HCT116 (cell line): ENCODE data around the gene SPON1.

ENCODE experiments used
- CEBPB ChIP-seq: IDR thresholded peaks from 2 replicates; pipeline ENCODE4 v1.6.1; 2012; ENCODE audit warnings: low read depth
- CTCF ChIP-seq, 3 experiments: fragments of 200-600 bp in 1 of 3; sonication (generic) in 1 of 3; IDR thresholded peaks in 2 of 3; conservative IDR thresholded peaks in 1 of 3; 2 replicates each; pipeline ENCODE4 v1.5.1; 2012 to 2017; ENCODE audit warnings: low read depth in 2 of 3, low read length in 2 of 3, antibody characterized with exemption in 1 of 3, borderline replicate concordance in 1 of 3, control low read depth in 1 of 3, mild to moderate bottlenecking in 1 of 3, mixed read lengths in 1 of 3, mixed run types in 1 of 3, moderate library complexity in 1 of 3; ENCODE audit not compliant: insufficient read depth in 1 of 3
- POLR2A ChIP-seq: IDR thresholded peaks from 2 replicates; pipeline ENCODE4 v1.7.0; 2011; ENCODE audit warnings: borderline replicate concordance; ENCODE audit not compliant: insufficient read depth, insufficient read length; ENCODE audit errors: extremely low read depth
- POLR2AphosphoS5 ChIP-seq: IDR thresholded peaks from 2 replicates; pipeline ENCODE4 v1.6.1; 2011; ENCODE audit warnings: mild to moderate bottlenecking, low read depth, low read length, moderate library complexity
- RAD21 ChIP-seq: IDR thresholded peaks from 2 replicates; pipeline ENCODE4 v1.6.1; 2012; ENCODE audit warnings: low read depth, mild to moderate bottlenecking
- SIN3A ChIP-seq: IDR thresholded peaks from 2 replicates; pipeline ENCODE4 v1.6.1; 2012; ENCODE audit warnings: low read depth
- SP1 ChIP-seq: IDR thresholded peaks from 2 replicates; pipeline ENCODE4 v1.6.1; 2012; ENCODE audit warnings: low read depth
- TF ChIP-seq, protein P1 (sequence below): IDR thresholded peaks from 2 replicates; pipeline ENCODE4 v1.6.1; 2012
- TF ChIP-seq, protein P2 (sequence below): IDR thresholded peaks from 2 replicates; pipeline ENCODE4 v1.6.1; 2012; ENCODE audit warnings: low read depth

DNA sequence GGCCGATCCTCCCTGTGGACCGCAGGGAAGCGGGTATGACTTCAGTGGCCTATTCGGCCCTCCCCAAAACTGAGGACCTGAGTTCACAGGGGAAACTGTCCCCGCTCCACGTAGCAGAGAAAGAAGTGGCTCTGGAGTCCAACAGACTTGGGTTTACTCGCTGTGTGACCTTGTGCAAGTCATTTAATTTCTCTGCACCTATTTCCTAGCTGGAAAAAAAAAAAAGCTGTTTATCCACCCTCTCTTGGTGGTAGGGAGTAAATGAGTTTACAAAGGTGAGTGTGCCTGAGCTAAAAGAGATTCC is 2.2 kb downstream of the SPON1 start:
- TF ChIP-seq, protein P1, sequence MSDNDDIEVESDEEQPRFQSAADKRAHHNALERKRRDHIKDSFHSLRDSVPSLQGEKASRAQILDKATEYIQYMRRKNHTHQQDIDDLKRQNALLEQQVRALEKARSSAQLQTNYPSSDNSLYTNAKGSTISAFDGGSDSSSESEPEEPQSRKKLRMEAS = no peak
- TF ChIP-seq SP1 (no peak), CTCF (IDR thresholded peaks at IDR 0.05 in 2 of 3, conservative IDR thresholded peaks at IDR 0.05 in 1 of 3; ENCODE audit: borderline replicate concordance in 1 of 3, insufficient read depth in 1 of 3, low read depth in 2 of 3, low read length in 2 of 3) (no peak), POLR2AphosphoS5 (no peak), RAD21 (no peak; the same call in 1 of the 2 replicates), SIN3A (no peak), CEBPB (no peak), POLR2A (no peak)
- TF ChIP-seq, protein P2, sequence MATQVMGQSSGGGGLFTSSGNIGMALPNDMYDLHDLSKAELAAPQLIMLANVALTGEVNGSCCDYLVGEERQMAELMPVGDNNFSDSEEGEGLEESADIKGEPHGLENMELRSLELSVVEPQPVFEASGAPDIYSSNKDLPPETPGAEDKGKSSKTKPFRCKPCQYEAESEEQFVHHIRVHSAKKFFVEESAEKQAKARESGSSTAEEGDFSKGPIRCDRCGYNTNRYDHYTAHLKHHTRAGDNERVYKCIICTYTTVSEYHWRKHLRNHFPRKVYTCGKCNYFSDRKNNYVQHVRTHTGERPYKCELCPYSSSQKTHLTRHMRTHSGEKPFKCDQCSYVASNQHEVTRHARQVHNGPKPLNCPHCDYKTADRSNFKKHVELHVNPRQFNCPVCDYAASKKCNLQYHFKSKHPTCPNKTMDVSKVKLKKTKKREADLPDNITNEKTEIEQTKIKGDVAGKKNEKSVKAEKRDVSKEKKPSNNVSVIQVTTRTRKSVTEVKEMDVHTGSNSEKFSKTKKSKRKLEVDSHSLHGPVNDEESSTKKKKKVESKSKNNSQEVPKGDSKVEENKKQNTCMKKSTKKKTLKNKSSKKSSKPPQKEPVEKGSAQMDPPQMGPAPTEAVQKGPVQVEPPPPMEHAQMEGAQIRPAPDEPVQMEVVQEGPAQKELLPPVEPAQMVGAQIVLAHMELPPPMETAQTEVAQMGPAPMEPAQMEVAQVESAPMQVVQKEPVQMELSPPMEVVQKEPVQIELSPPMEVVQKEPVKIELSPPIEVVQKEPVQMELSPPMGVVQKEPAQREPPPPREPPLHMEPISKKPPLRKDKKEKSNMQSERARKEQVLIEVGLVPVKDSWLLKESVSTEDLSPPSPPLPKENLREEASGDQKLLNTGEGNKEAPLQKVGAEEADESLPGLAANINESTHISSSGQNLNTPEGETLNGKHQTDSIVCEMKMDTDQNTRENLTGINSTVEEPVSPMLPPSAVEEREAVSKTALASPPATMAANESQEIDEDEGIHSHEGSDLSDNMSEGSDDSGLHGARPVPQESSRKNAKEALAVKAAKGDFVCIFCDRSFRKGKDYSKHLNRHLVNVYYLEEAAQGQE = no peak
